Middle frontal gyrus (tissue), 1 donor: ENCODE data around the gene ZBTB16.

Source experiments
- DNase-seq: peaks from one replicate; pipeline ENCODE4 v3.0.0-alpha.2; 2015; ENCODE audit warnings: low spot score; ENCODE audit errors: extremely low spot score

Gene ZBTB16

GRCh38 chr11:114297806-114298709 lies 238.5 kb downstream of the ZBTB16 start:
- DNase-seq: no peak

GRCh38 chr11:114298710-114299109 lies 239.2 kb downstream of the ZBTB16 start:
- DNase-seq: no peak
